CD4-positive, alpha-beta T cell treated with Interleukin-12 subunit alpha and Interleukin-12 subunit beta, for 1 hour (primary cell): ENCODE results near the gene IGLL5.
"Not testable (repeated sequence)": the region's sequence is repeated elsewhere in the genome, so short reads cannot be mapped to it uniquely, and the experiment has no call there.

ENCODE experiments used
- DNase-seq: peaks from one replicate; pipeline ENCODE4 v3.0.0-alpha.2; 2020

The IGLL5 gene

GRCh38 chr22:22902247-22903001 is 14.8 kb downstream of the IGLL5 start:
- no peak for DNase-seq

- DNase-seq, result no peak
These were observed 15.8 kb downstream of the IGLL5 start for GRCh38 chr22:22903355-22903777.

- not testable (repeated sequence) for DNase-seq
These were observed 16.2 kb downstream of the IGLL5 start for GRCh38 chr22:22903781-22904192.

- not testable (repeated sequence) for DNase-seq
These were observed 17.1 kb downstream of the IGLL5 start for GRCh38 chr22:22904736-22905135.

- DNase-seq, result not testable (repeated sequence)
These were observed 18.8 kb downstream of the IGLL5 start for GRCh38 chr22:22906391-22906790.

GRCh38 chr22:22906907-22907550 is 19.4 kb downstream of the IGLL5 start:
- no peak for DNase-seq

GRCh38 chr22:22907551-22908494 is 20.2 kb downstream of the IGLL5 start:
- no peak for DNase-seq

GRCh38 chr22:22908495-22908861 is 20.9 kb downstream of the IGLL5 start:
- no peak for DNase-seq

GRCh38 chr22:22908941-22909604 is 21.5 kb downstream of the IGLL5 start:
- DNase-seq, result no peak

- DNase-seq, result no peak
These were observed 22.1 kb downstream of the IGLL5 start for GRCh38 chr22:22909605-22910271.

GRCh38 chr22:22910272-22911240 is 22.9 kb downstream of the IGLL5 start:
- no peak for DNase-seq

GRCh38 chr22:22911327-22912134 is 23.9 kb downstream of the IGLL5 start:
- no peak for DNase-seq

GRCh38 chr22:22912135-22912987 is 24.7 kb downstream of the IGLL5 start:
- DNase-seq, result no peak

- DNase-seq, result no peak
These were observed 25.3 kb downstream of the IGLL5 start for GRCh38 chr22:22912988-22913253.

- no peak for DNase-seq
These were observed 26.4 kb downstream of the IGLL5 start for GRCh38 chr22:22913989-22914388.

- no peak for DNase-seq
These were observed 27.4 kb downstream of the IGLL5 start for GRCh38 chr22:22914726-22915669.

- DNase-seq, result no peak
These were observed 28.0 kb downstream of the IGLL5 start for GRCh38 chr22:22915670-22916035.
